ENCODE results near the gene SLC22A1. TPM values are rescaled to one million over a fixed set of nuclear protein-coding genes. Genes with fewer than 3 reads are reported as not detected.
"Not testable (repeated sequence)": the region's sequence is repeated elsewhere in the genome, so short reads cannot be mapped to it uniquely, and the experiment has no call there.

The SLC22A1 gene
- total RNA-seq, 2 experiments from 2014 or later: 0.14 to 0.99 TPM

GRCh38 chr6:160085713-160086505, 35.7 kb upstream of the SLC22A1 start:
- peaks cover 62% of the 10 kb centered on the region for H3K36me3 Mint-ChIP-seq
- no peaks in the 10 kb centered on the region for H3K27me3 Mint-ChIP-seq
- no peak overlapping the region for H3K4me3 Mint-ChIP-seq
- H3K9me3 Mint-ChIP-seq: no peaks in the 10 kb centered on the region
- H3K4me1 Mint-ChIP-seq (ENCODE audit: low read depth): peaks cover 2% of the 10 kb centered on the region
- no peak for DNase-seq
- CTCF ChIA-PET: no interaction called here
- POLR2A ChIA-PET: no interaction called here
- intact Hi-C loops (cut with micrococcal nuclease): no loop called here
- H3K27ac Mint-ChIP-seq: no peak overlapping the region

DNA sequence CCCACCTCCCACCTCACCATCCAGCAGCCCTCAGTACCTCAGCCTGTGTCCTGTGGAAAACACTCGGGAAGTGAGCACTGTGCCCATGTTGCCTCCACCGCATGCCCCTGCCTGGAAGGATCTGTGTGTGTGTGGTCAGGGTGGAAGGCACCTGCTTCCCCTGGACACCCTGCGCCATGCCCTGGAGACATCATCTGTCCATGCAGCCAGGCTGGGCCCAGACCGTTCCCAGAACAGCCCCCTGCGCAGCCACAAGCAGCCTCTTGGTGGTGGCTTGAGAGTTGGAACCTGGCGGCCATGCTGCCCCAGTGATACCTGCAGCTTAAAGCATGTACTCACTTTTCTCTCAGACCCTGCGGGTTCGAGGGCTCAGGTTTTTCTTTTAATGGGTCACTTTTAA, 34.9 kb upstream of the SLC22A1 start:
- H3K27ac Mint-ChIP-seq: no peak overlapping the region
- H3K36me3 Mint-ChIP-seq: peaks cover 61% of the 10 kb centered on the region
- H3K27me3 Mint-ChIP-seq: no peaks in the 10 kb centered on the region
- no peaks in the 10 kb centered on the region for H3K9me3 Mint-ChIP-seq
- POLR2A ChIA-PET: no interaction called here
- DNase-seq: no peak
- H3K4me1 Mint-ChIP-seq (ENCODE audit: low read depth): peaks cover 2% of the 10 kb centered on the region
- intact Hi-C loops (cut with micrococcal nuclease): no loop called here
- CTCF ChIA-PET: no interaction called here
- no peak overlapping the region for H3K4me3 Mint-ChIP-seq

- H3K4me1 Mint-ChIP-seq (ENCODE audit: low read depth): peaks cover 2% of the 10 kb centered on the region
- no peak overlapping the region for H3K27ac Mint-ChIP-seq
- POLR2A ChIA-PET: interaction anchor here (0.6 to 1.0 kb wide), 2 partner anchors 10 to 250 kb away, joined by 3 read pairs; no protein-coding TSS in a partner anchor
- CTCF ChIA-PET: interaction anchor here (0.5 to 1.8 kb wide), 8 partner anchors 9 to 433 kb away, joined by 3 to 7 read pairs (median 4); no protein-coding TSS in a partner anchor
- no peak for DNase-seq
- intact Hi-C loops (cut with micrococcal nuclease): no loop called here
- peaks cover 61% of the 10 kb centered on the region for H3K36me3 Mint-ChIP-seq
- no peak overlapping the region for H3K4me3 Mint-ChIP-seq
- H3K9me3 Mint-ChIP-seq: no peaks in the 10 kb centered on the region
- H3K27me3 Mint-ChIP-seq: no peaks in the 10 kb centered on the region
Measured at GRCh38 chr6:160088069-160088783, 33.4 kb upstream of the SLC22A1 start.

GRCh38 chr6:160088784-160089533, 32.7 kb upstream of the SLC22A1 start:
- DNase-seq: no peak
- Mint-ChIP-seq H3K36me3 (peaks cover 59% of the 10 kb centered on the region), H3K27ac (no peak overlapping the region), H3K4me3 (no peak overlapping the region), H3K27me3 (no peaks in the 10 kb centered on the region), H3K9me3 (no peaks in the 10 kb centered on the region), H3K4me1 (ENCODE audit: low read depth) (peaks cover 2% of the 10 kb centered on the region)
- ChIA-PET POLR2A (interaction anchor here (1.0 kb wide), 1 partner anchor 9 kb away, joined by 3 read pairs; no protein-coding TSS in a partner anchor), CTCF (interaction anchor here (0.5 to 1.8 kb wide), 5 partner anchors 9 to 367 kb away, joined by 3 to 7 read pairs (median 4); no protein-coding TSS in a partner anchor)
- intact Hi-C loops (cut with micrococcal nuclease): no loop called here

DNA sequence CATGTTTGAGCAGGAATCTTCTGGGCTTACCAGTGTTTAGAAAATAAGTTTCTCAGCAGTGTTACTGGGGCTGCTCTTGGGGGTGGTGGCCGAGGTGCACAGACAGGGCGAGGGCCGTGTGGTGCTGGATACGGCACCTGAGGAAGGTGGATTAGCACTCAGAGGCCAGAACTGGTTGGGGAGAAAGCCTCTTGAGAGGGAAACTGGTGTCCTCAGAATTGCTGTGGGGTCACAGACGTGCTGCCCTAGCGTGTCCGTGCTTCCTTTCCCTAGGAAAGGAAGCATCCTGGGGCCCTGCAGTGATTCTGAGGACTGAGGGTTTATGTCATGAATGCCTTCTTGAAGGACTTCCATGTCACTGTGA, 32.1 kb upstream of the SLC22A1 start:
- H3K27me3 Mint-ChIP-seq: no peaks in the 10 kb centered on the region
- no peak overlapping the region for H3K4me3 Mint-ChIP-seq
- H3K36me3 Mint-ChIP-seq: peaks cover 59% of the 10 kb centered on the region
- intact Hi-C loops (cut with micrococcal nuclease): no loop called here
- H3K4me1 Mint-ChIP-seq (ENCODE audit: low read depth): peaks cover 2% of the 10 kb centered on the region
- POLR2A ChIA-PET: no interaction called here
- no peak for DNase-seq
- H3K27ac Mint-ChIP-seq: no peak overlapping the region
- CTCF ChIA-PET: interaction anchor here (1.4 kb wide), 1 partner anchor 8 kb away, joined by 4 read pairs; no protein-coding TSS in a partner anchor
- H3K9me3 Mint-ChIP-seq: no peaks in the 10 kb centered on the region

- H3K4me1 Mint-ChIP-seq (ENCODE audit: low read depth); H3K9me3 Mint-ChIP-seq; H3K27me3 Mint-ChIP-seq; intact Hi-C loops (cut with micrococcal nuclease); H3K27ac Mint-ChIP-seq; DNase-seq; POLR2A ChIA-PET; CTCF ChIA-PET; H3K4me3 Mint-ChIP-seq: not testable (repeated sequence)
- peaks cover 54% of the 10 kb centered on the region for H3K36me3 Mint-ChIP-seq
Measured at GRCh38 chr6:160090442-160091239, 31.0 kb upstream of the SLC22A1 start.

DNA sequence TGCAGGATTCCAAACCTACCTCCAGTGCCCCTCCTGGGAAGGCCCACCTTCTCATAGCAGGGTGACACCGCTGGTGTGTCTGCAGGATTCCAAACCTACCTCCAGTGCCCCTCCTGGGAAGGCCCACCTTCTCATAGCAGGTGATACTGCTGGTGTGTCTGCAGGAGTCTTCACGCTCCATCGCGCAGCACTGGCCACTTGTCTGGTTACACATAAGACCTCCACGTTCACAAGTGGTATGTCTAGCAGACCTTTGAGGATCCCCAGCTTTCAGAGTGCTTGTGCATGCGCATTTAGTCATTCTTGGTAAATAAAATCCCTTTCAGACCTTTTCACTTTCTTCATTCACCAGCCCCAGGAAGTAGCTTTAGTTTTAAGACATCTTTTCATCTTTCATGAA, 29.4 kb upstream of the SLC22A1 start:
- H3K27me3 Mint-ChIP-seq; DNase-seq; H3K4me1 Mint-ChIP-seq (ENCODE audit: low read depth); intact Hi-C loops (cut with micrococcal nuclease); H3K9me3 Mint-ChIP-seq; H3K4me3 Mint-ChIP-seq; H3K27ac Mint-ChIP-seq; CTCF ChIA-PET; POLR2A ChIA-PET: not testable (repeated sequence)
- peaks cover 55% of the 10 kb centered on the region for H3K36me3 Mint-ChIP-seq

DNA sequence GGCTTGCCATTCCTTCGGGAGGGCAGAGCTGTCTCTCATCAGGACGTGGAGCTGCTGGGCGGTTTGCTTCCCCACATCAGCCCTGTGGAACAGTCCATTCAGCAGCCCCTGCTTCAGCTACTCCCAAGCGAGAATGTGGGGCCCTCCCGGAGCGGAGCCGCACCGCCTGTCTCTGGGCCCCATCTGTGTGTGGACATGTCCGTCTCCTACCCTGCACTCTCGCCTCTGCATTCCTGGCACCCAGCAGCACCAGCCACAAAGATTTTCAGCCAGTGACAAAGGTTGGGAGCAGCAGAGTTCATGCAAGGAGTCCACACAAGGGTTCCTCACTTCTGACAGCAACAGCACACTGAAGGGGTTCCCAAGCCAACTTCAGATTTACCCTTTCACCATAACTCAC, 29.0 kb upstream of the SLC22A1 start:
- Mint-ChIP-seq H3K27me3 (no peaks in the 10 kb centered on the region), H3K9me3 (no peaks in the 10 kb centered on the region), H3K27ac (no peak overlapping the region), H3K4me1 (ENCODE audit: low read depth) (no peaks in the 10 kb centered on the region), H3K4me3 (no peak overlapping the region), H3K36me3 (peaks cover 57% of the 10 kb centered on the region)
- DNase-seq: no peak
- ChIA-PET POLR2A (no interaction called here), CTCF (no interaction called here)
- intact Hi-C loops (cut with micrococcal nuclease): no loop called here

DNA sequence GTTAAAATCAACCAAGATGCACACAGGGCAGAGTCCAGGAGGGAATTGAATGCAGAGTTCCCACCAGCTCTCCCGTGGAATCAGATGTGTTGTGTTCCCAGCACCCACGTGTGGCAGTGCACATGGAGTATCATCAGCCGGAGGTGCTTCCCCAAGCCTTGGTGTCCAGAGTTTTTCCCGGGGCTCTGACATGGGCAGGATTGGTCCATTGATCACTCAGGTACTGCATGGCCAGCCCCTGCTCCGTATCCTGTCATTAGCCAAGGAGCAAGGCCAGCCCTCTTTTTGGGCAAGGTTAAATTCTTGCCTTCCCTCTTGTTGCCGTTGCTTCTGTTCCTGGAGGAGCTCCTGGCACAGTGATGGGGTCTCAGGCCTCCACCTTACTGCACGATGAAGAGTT, 28.6 kb upstream of the SLC22A1 start:
- ChIA-PET CTCF (no interaction called here), POLR2A (no interaction called here)
- Mint-ChIP-seq H3K27ac (no peak overlapping the region), H3K9me3 (no peaks in the 10 kb centered on the region), H3K4me3 (no peak overlapping the region), H3K4me1 (ENCODE audit: low read depth) (no peaks in the 10 kb centered on the region), H3K36me3 (peaks cover 59% of the 10 kb centered on the region), H3K27me3 (no peaks in the 10 kb centered on the region)
- intact Hi-C loops (cut with micrococcal nuclease): no loop called here
- DNase-seq: no peak

DNA sequence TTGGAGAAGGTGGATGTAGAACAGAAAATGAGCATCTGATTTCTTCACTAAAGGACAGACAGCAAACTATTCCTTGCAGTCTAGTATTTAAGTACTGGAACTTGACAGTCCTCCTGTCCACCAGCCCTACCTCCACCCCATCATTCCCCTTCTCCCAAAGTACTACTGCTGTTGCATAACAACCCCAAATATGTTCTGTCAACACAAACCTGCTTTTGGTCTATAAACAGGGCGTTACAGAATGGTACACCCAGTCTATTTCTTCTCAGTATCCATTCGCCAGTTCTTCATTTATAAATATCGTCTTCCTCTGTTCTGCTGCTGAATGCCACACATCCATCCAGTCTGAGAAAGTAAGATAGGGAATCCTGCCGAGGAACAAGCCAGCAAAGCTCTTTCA, 27.7 kb upstream of the SLC22A1 start:
- Mint-ChIP-seq H3K9me3 (no peaks in the 10 kb centered on the region), H3K27me3 (no peaks in the 10 kb centered on the region), H3K36me3 (peaks cover 59% of the 10 kb centered on the region), H3K27ac (no peak overlapping the region), H3K4me1 (ENCODE audit: low read depth) (peaks cover 2% of the 10 kb centered on the region), H3K4me3 (no peak overlapping the region)
- CTCF ChIA-PET: no interaction called here
- POLR2A ChIA-PET: no interaction called here
- intact Hi-C loops (cut with micrococcal nuclease): no loop called here
- DNase-seq: no peak

GRCh38 chr6:160095146-160095845, 26.3 kb upstream of the SLC22A1 start:
- no peak for DNase-seq
- H3K36me3 Mint-ChIP-seq: peaks cover 48% of the 10 kb centered on the region
- H3K4me1 Mint-ChIP-seq (ENCODE audit: low read depth): peaks cover 10% of the 10 kb centered on the region
- H3K9me3 Mint-ChIP-seq: no peaks in the 10 kb centered on the region
- H3K4me3 Mint-ChIP-seq: no peak overlapping the region
- CTCF ChIA-PET: no interaction called here
- intact Hi-C loops (cut with micrococcal nuclease): no loop called here
- POLR2A ChIA-PET: no interaction called here
- H3K27ac Mint-ChIP-seq: no peak overlapping the region
- no peaks in the 10 kb centered on the region for H3K27me3 Mint-ChIP-seq
